Measurements from ENCODE around the gene HDLBP. TPM values are rescaled to one million over a fixed set of nuclear protein-coding genes. Genes with fewer than 3 reads are reported as not detected.

The HDLBP gene
- total RNA-seq, 1 experiment from 2014 or later, result 908 TPM

DNA sequence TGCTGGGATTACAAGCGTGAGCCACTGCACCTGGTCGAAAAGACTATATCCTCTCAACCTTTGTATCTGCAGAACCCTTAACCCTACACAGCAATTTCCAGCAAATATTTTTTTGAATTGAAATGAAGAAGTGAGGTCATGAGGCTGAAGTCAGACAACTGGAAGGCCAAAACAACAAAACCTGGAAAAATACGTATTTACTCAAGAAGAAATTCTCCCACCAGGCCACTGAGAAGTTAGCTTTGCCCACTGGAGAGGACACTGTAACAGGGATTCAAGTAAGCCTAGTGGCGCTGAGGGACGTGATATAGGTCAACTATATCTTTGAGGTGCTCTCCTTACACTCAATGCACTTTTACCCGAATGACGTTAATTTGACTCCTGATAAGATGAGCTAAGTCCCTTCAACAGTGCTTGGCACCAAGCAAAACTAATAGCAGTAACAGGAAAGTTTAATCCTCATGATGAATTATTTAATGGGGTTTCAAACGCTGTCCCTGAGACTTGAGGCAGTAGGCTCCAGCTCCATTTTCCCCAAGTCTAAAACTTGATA, 1.9 kb downstream of the HDLBP start:
- H3K79me2 ChIP-seq (ENCODE audit: low read depth), result peaks cover 92% of the 10 kb centered on the region
- H3K36me3 ChIP-seq (ENCODE audit: low read depth), result peaks cover 28% of the 10 kb centered on the region
- H4K20me1 ChIP-seq (ENCODE audit: insufficient read depth), result peaks cover 64% of the 10 kb centered on the region
- peak overlapping the region; percentile 91 for H3K4me2 ChIP-seq
- no peaks in the 10 kb centered on the region; the same call in 1 of the 2 replicates for H3F3A ChIP-seq (ENCODE audit: insufficient read depth, low read depth)
- no peaks in the 10 kb centered on the region for H3K9me2 ChIP-seq (ENCODE audit: insufficient read depth)
- ChIA-PET POLR2A (ENCODE audit: unreplicated experiment) (interaction anchor here (0.6 kb wide), 3 partner anchors 10 to 628 kb away, joined by 4 to 8 read pairs (median 5); no protein-coding TSS in a partner anchor), CTCF (no interaction called here)
- H3K4me3 ChIP-seq, result peak overlapping the region; percentile 95; the same call in 1 of the 2 replicates
- intact Hi-C loops (cut with micrococcal nuclease; ENCODE audit: unreplicated experiment), result loop anchor here (2.0 kb wide), 1 partner anchor 41 kb away; no protein-coding TSS in a partner anchor
- BruUV-seq (replicated peaks), result no TSS peak
- peaks cover 27% of the 10 kb centered on the region for H3K4me1 ChIP-seq (replicated peaks; ENCODE audit: insufficient read depth)
- H3K9me3 ChIP-seq (ENCODE audit: insufficient read depth, low read depth), result no peaks in the 10 kb centered on the region
- no peak overlapping the region for H2AFZ ChIP-seq
- H3K27ac ChIP-seq, result 0 out of 2 replicates have a peak overlapping the region, but pooled peaks have one; percentile 96
- TF ChIP-seq EZH2 (IDR thresholded peaks at IDR 0.05; ENCODE audit: low read depth), result no peak
- TF ChIP-seq, protein P1, sequence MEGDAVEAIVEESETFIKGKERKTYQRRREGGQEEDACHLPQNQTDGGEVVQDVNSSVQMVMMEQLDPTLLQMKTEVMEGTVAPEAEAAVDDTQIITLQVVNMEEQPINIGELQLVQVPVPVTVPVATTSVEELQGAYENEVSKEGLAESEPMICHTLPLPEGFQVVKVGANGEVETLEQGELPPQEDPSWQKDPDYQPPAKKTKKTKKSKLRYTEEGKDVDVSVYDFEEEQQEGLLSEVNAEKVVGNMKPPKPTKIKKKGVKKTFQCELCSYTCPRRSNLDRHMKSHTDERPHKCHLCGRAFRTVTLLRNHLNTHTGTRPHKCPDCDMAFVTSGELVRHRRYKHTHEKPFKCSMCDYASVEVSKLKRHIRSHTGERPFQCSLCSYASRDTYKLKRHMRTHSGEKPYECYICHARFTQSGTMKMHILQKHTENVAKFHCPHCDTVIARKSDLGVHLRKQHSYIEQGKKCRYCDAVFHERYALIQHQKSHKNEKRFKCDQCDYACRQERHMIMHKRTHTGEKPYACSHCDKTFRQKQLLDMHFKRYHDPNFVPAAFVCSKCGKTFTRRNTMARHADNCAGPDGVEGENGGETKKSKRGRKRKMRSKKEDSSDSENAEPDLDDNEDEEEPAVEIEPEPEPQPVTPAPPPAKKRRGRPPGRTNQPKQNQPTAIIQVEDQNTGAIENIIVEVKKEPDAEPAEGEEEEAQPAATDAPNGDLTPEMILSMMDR (conservative IDR thresholded peaks at IDR 0.05), result no peak
- H3K27me3 ChIP-seq (ENCODE audit: insufficient read depth, low read depth), result no peaks in the 10 kb centered on the region
- DNase-seq, result no peak

DNA sequence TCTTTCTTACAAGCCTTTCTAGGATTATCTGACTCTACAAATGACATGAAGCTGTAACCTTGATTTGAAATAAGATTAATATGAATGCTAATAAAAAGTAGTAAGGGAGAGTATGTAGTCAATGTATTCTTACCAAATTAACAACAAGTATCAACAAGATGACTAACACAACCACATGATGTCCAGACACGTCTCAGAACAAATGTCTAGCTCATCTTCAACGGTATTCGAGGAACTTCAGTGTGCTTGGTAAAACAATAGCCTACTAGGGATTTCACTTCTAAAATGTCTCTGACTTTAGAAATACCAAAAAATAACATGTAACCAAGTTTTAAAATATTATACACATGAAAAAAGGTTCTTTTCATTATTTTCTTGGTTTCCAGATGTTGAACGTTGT, 3.4 kb downstream of the HDLBP start:
- Histone ChIP-seq H3F3A (ENCODE audit: insufficient read depth, low read depth) (no peaks in the 10 kb centered on the region; the same call in 1 of the 2 replicates), H3K27ac (no peak overlapping the region), H3K9me3 (ENCODE audit: insufficient read depth, low read depth) (no peaks in the 10 kb centered on the region), H3K79me2 (ENCODE audit: low read depth) (peaks cover 91% of the 10 kb centered on the region), H3K4me3 (no peak overlapping the region), H4K20me1 (ENCODE audit: insufficient read depth) (peaks cover 61% of the 10 kb centered on the region), H3K4me2 (no peak overlapping the region), H2AFZ (no peak overlapping the region), H3K27me3 (ENCODE audit: insufficient read depth, low read depth) (no peaks in the 10 kb centered on the region), H3K4me1 (replicated peaks; ENCODE audit: insufficient read depth) (peaks cover 11% of the 10 kb centered on the region), H3K36me3 (ENCODE audit: low read depth) (peaks cover 22% of the 10 kb centered on the region; the same call in 1 of the 2 replicates), H3K9me2 (ENCODE audit: insufficient read depth) (no peaks in the 10 kb centered on the region)
- TF ChIP-seq, protein P1 (conservative IDR thresholded peaks at IDR 0.05), result no peak
- TF ChIP-seq EZH2 (IDR thresholded peaks at IDR 0.05; ENCODE audit: low read depth), result no peak
- BruUV-seq (replicated peaks), result no TSS peak
- ChIA-PET POLR2A (ENCODE audit: unreplicated experiment) (interaction anchor here (0.6 kb wide), 2 partner anchors 312 to 747 kb away, joined by 6 to 22 read pairs; no protein-coding TSS in a partner anchor), CTCF (no interaction called here)
- DNase-seq, result peak in 1 of 2 experiments; percentile 25
- intact Hi-C loops (cut with micrococcal nuclease; ENCODE audit: unreplicated experiment), result no loop called here

DNA sequence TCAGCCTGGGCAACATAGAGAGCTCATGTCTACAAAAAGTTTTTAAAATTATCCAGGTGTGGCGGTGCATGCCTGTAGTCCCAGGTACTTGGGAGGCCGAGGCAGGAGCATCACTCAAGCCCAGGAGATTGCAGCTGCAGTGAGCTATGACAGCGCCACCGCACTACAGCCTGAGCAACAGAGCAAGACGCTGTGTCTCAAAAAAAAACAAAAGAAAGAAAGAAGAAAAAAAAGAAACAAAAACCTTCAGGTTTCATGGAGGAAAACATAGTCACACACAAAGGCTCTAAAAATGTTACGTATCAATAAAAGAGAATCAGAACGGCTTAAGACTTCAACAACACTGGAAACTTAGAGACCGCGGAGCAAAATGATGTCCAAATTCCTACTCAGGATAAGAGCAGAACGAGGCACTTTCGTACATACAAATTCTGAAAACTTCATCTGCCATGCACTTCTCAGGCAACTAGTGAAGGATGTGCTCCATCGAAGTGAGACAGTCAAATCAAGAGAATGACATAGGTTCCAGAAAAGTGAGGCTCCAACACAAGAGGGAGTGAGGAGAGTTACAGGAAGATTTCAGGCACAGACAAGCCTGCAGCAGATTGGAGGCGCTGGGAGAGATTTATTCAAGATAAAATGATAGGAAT, 4.4 kb downstream of the HDLBP start:
- Histone ChIP-seq H3K4me2 (no peak overlapping the region), H3K36me3 (ENCODE audit: low read depth) (peaks cover 22% of the 10 kb centered on the region; the same call in 1 of the 2 replicates), H3K79me2 (ENCODE audit: low read depth) (peaks cover 91% of the 10 kb centered on the region), H3F3A (ENCODE audit: insufficient read depth, low read depth) (no peaks in the 10 kb centered on the region; the same call in 1 of the 2 replicates), H3K27ac (no peak overlapping the region), H3K9me3 (ENCODE audit: insufficient read depth, low read depth) (no peaks in the 10 kb centered on the region), H3K27me3 (ENCODE audit: insufficient read depth, low read depth) (no peaks in the 10 kb centered on the region), H4K20me1 (ENCODE audit: insufficient read depth) (peaks cover 67% of the 10 kb centered on the region), H3K9me2 (ENCODE audit: insufficient read depth) (no peaks in the 10 kb centered on the region), H2AFZ (no peak overlapping the region), H3K4me3 (no peak overlapping the region), H3K4me1 (replicated peaks; ENCODE audit: insufficient read depth) (peaks cover 10% of the 10 kb centered on the region)
- intact Hi-C loops (cut with micrococcal nuclease; ENCODE audit: unreplicated experiment), result no loop called here
- no TSS peak for BruUV-seq (replicated peaks)
- TF ChIP-seq EZH2 (IDR thresholded peaks at IDR 0.05; ENCODE audit: low read depth), result no peak
- TF ChIP-seq, protein P1 (conservative IDR thresholded peaks at IDR 0.05), result no peak
- no peak for DNase-seq
- CTCF ChIA-PET, result no interaction called here
- POLR2A ChIA-PET (ENCODE audit: unreplicated experiment), result no interaction called here

Measured in PC-9 (cell line).